Right lobe of liver (tissue), 4 donors: ENCODE measurements around the gene CLEC16A.

Experiments used
- POLR2A ChIP-seq: fragments of 450-650 bp; IDR thresholded peaks from one replicate; pipeline ENCODE4 v1.6.1; 2017; ENCODE audit warnings: antibody characterized with exemption, mild to moderate bottlenecking
- TF ChIP-seq, protein P1 (sequence below), 4 donors: fragments of 200-600 bp in 3 of 4; fragments of 450-650 bp in 1 of 4; IDR thresholded peaks; one replicate each; pipeline versions ENCODE4 v1.5.1 to v1.8.0; 2016 to 2022; ENCODE audit warnings: antibody characterized with exemption in 4 of 4, mild to moderate bottlenecking in 2 of 4
- donor health status: DM: no; HTN: no; CAD: no.
- donor health status: DM: no; HTN: no; CAD: no.
- donor health status: DM: no; HTN: yes; CAD: no.

GRCh38 chr16:11097094-11097786, 152.9 kb downstream of the CLEC16A start:
- TF ChIP-seq, protein P1, sequence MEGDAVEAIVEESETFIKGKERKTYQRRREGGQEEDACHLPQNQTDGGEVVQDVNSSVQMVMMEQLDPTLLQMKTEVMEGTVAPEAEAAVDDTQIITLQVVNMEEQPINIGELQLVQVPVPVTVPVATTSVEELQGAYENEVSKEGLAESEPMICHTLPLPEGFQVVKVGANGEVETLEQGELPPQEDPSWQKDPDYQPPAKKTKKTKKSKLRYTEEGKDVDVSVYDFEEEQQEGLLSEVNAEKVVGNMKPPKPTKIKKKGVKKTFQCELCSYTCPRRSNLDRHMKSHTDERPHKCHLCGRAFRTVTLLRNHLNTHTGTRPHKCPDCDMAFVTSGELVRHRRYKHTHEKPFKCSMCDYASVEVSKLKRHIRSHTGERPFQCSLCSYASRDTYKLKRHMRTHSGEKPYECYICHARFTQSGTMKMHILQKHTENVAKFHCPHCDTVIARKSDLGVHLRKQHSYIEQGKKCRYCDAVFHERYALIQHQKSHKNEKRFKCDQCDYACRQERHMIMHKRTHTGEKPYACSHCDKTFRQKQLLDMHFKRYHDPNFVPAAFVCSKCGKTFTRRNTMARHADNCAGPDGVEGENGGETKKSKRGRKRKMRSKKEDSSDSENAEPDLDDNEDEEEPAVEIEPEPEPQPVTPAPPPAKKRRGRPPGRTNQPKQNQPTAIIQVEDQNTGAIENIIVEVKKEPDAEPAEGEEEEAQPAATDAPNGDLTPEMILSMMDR (IDR thresholded peaks at IDR 0.05), result no peak
- TF ChIP-seq POLR2A, result no peak
